ENCODE data around the gene SLC4A5. TPM values are rescaled to one million over a fixed set of nuclear protein-coding genes. Genes with fewer than 3 reads are reported as not detected.
A peak's percentile ranks its signal among the peaks of the same experiment; 100 is the strongest.
"Not testable (repeated sequence)": the region's sequence is repeated elsewhere in the genome, so short reads cannot be mapped to it uniquely, and the experiment has no call there.

The SLC4A5 gene
- total RNA-seq, 2 experiments from 2014 or later: 0.42 to 2.6 TPM

- DNase-seq (no peak), ATAC-seq (no peak)
- no peak overlapping the region for H3K4me3 Mint-ChIP-seq
- no peak overlapping the region for H3K27ac Mint-ChIP-seq
- H3K4me1 Mint-ChIP-seq: peaks cover 11% of the 10 kb centered on the region
- H3K9me3 Mint-ChIP-seq (ENCODE audit: low read depth): no peaks in the 10 kb centered on the region
- no peaks in the 10 kb centered on the region for H3K36me3 Mint-ChIP-seq
- CTCF ChIA-PET: interaction anchor here (2.7 kb wide), 1 partner anchor 11 kb away, joined by 8 read pairs; no protein-coding TSS in a partner anchor
- H3K27me3 Mint-ChIP-seq: no peaks in the 10 kb centered on the region
Measured at GRCh38 chr2:74226648-74227213, 116.5 kb downstream of the SLC4A5 start.

DNA sequence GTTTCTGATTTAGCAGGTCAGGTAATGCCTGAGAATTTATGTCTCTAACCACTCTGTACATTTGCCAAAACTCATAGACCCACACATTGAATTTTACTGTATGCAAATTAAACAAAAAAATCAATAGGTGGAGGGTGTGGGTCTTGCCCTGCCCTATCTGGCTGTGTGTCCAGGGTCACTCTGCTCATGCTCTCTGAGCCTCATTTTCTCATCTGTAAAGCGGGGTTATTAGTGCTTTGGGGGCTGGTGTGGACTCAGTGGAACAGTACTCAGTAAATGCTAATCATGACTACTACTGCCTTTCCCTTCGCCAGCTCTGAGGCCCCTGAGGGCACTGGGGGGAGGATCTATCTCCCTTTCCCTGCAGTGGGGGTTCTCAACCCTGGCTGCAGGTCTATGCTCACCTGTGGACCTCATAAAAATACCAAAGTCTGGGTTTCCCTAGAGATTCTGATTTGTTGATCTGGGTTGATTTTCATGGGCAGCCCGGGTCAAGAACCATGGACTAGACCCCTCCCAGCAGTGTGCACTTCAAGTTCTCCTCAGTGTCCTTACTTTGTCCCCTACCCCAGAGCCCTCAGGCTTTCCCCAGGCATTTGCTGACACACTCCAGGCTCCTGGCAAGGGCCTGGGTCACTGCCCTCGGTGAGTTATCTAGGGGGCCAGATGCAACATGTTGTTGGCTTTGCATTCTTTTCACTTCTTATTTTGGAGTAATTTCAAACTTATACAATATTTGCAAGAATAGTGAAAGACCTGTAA, 117.3 kb downstream of the SLC4A5 start:
- no peak for ATAC-seq
- CTCF ChIA-PET: interaction anchor here (2.7 kb wide), 1 partner anchor 10 kb away, joined by 8 read pairs; no protein-coding TSS in a partner anchor

DNA sequence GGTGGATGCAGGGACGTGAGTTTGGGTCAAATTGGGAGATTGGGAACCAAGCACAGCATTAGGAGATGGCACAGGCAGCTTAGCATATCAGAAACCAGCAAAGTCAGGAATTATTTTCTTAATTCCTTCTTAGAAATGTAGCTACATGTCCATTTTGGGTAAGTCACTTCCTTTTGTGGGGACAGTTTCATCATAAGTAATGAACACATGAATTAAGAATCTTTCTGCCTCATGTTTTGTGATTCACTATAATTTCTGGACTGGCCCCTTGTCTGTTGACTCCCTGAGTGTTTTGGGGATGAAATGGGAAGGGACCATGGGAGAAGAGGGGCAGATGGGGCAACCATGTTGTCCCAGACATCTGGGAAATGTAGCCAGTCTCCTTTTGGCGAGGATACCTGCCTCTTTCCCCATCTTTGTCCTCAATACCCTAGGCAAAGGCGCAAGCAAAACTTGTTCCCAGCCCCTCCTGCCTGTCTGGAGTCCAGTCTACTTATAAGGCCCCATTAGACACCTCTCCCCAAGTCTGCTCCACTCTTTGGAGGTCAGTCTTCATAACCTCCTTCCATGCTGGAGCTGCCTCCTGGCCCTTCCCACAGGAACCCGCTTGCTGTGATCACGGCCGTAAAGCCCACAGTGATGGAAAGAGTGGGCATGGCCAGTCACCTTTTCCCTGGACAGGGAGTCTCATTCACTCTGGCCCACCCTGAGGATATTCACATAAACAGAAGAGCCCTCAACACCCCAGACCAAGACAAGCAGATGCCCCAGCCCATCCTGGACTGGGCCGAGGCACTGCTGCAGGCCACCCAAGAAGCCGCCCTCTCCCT, 119.1 kb downstream of the SLC4A5 start:
- no peak for ATAC-seq
- CTCF ChIA-PET: no interaction called here
- Mint-ChIP-seq H3K27ac (peak overlapping the region; percentile 49), H3K36me3 (peaks cover 7% of the 10 kb centered on the region), H3K4me3 (no peak overlapping the region), H3K4me1 (peaks cover 11% of the 10 kb centered on the region), H3K9me3 (ENCODE audit: low read depth) (no peaks in the 10 kb centered on the region), H3K27me3 (no peaks in the 10 kb centered on the region)
- DNase-seq: no peak

More for the DNA sequence above, 117.3 kb downstream of the SLC4A5 start:
- Mint-ChIP-seq H3K9me3 (ENCODE audit: low read depth) (no peaks in the 10 kb centered on the region), H3K27me3 (no peaks in the 10 kb centered on the region), H3K27ac (no peak overlapping the region), H3K4me3 (no peak overlapping the region), H3K36me3 (no peaks in the 10 kb centered on the region), H3K4me1 (peaks cover 11% of the 10 kb centered on the region)
- no peak for DNase-seq

- DNase-seq: no peak
- no peak overlapping the region for H3K4me3 Mint-ChIP-seq
- CTCF ChIA-PET: interaction anchor here (1.2 kb wide), 1 partner anchor 113 kb away, joined by 3 read pairs; no protein-coding TSS in a partner anchor
- H3K9me3 Mint-ChIP-seq (ENCODE audit: low read depth): no peaks in the 10 kb centered on the region
- peaks cover 13% of the 10 kb centered on the region for H3K36me3 Mint-ChIP-seq
- H3K4me1 Mint-ChIP-seq: peaks cover 11% of the 10 kb centered on the region
- H3K27me3 Mint-ChIP-seq: no peaks in the 10 kb centered on the region
- no peak overlapping the region for H3K27ac Mint-ChIP-seq
- no peak for ATAC-seq
Measured at GRCh38 chr2:74222300-74222650, 120.9 kb downstream of the SLC4A5 start.

GRCh38 chr2:74221604-74222299, 121.5 kb downstream of the SLC4A5 start:
- DNase-seq: no peak
- Mint-ChIP-seq H3K36me3 (peaks cover 16% of the 10 kb centered on the region), H3K4me1 (peaks cover 11% of the 10 kb centered on the region), H3K9me3 (ENCODE audit: low read depth) (no peaks in the 10 kb centered on the region), H3K27ac (no peak overlapping the region), H3K27me3 (no peaks in the 10 kb centered on the region), H3K4me3 (no peak overlapping the region)
- CTCF ChIA-PET: interaction anchor here (1.2 kb wide), 1 partner anchor 113 kb away, joined by 3 read pairs; no protein-coding TSS in a partner anchor
- no peak for ATAC-seq

DNA sequence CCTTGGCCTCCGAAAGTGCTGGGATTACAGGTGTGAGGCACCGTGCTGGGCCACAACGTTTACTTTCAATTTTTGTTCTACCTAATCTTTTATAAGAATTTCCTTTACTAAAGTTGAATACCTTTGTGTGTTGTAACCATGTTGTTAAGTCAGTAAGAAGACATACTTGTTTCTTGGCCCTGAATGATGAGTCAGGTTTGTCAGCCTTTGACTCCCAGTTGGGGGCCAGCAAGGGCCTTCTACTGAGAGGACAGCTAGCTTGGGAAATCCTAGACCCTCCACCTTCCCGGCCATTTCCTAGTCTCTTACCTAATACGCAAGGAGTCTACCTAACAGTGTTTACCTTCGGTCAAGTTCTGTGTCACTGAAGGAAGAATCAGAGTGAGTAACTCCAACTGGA, 122.1 kb downstream of the SLC4A5 start:
- Mint-ChIP-seq H3K4me3 (no peak overlapping the region), H3K9me3 (ENCODE audit: low read depth) (no peaks in the 10 kb centered on the region), H3K36me3 (peaks cover 21% of the 10 kb centered on the region), H3K27ac (no peak overlapping the region), H3K27me3 (no peaks in the 10 kb centered on the region), H3K4me1 (peaks cover 11% of the 10 kb centered on the region)
- DNase-seq (no peak), ATAC-seq (no peak)
- CTCF ChIA-PET: interaction anchor here (1.2 kb wide), 1 partner anchor 114 kb away, joined by 3 read pairs; no protein-coding TSS in a partner anchor

DNA sequence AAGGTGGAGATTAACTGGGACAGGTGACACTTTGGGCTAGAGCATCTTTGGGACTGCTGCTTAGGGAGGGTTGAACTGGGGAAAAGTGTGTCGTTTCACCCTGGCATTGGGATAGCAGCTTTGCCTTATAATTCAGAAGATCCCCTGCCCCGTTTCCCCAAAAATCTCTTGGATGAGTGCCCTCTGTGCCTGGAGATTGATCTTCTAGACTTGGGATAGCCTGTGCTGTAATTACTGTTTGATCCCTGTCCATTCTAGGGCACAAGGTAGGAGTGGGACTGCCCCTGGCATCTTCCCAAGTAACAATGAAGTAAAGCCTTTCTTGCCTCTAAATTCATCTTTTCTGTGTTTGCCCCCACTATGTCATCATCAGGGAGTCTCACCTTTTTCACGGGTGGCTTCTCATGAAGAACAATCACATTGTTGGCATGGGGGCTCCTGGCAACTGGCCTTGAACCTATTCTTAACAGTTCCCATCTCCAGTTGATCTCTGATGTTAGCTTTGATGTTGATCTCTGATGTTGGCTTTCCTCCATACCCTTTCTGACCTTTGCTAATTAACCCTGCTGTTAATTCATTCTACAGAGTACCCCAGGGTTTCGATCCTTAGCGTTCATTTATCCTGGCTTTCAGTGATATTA, 123.2 kb downstream of the SLC4A5 start:
- ATAC-seq (no peak), DNase-seq (no peak)
- CTCF ChIA-PET: no interaction called here
- H3K27ac Mint-ChIP-seq: peak overlapping the region; percentile 35
- no peaks in the 10 kb centered on the region for H3K9me3 Mint-ChIP-seq (ENCODE audit: low read depth)
- peaks cover 27% of the 10 kb centered on the region for H3K36me3 Mint-ChIP-seq
- no peaks in the 10 kb centered on the region for H3K27me3 Mint-ChIP-seq
- peaks cover 11% of the 10 kb centered on the region for H3K4me1 Mint-ChIP-seq
- H3K4me3 Mint-ChIP-seq: no peak overlapping the region

DNA sequence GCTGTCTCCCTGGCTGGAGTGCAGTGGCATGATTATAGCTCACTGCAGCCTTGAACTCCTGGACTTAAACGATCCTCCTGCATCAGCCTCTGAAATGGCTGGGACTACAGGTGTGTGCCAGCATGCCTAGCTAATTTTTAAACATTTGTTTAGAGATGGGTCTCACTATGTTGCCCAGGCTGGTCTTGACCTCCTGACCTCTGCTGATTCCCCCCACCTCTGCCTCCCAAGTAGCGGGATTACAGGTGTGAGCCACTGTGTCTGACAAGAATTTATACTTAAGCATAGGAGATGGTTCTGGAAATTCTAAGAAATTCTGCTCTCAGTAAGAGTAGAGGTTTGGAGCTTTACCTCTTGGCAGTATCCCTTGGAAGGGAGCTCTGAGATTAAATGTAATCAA, 126.6 kb downstream of the SLC4A5 start:
- ATAC-seq: no peak
- H3K27ac Mint-ChIP-seq: no peak overlapping the region
- H3K4me3 Mint-ChIP-seq: no peak overlapping the region
- peaks cover 47% of the 10 kb centered on the region for H3K36me3 Mint-ChIP-seq
- CTCF ChIA-PET: interaction anchor here (1.5 to 2.2 kb wide), 3 partner anchors 11 to 56 kb away, joined by 3 to 10 read pairs (median 8); partner anchors contain the start of gene MTHFD2
- no peaks in the 10 kb centered on the region for H3K9me3 Mint-ChIP-seq (ENCODE audit: low read depth)
- H3K27me3 Mint-ChIP-seq: no peaks in the 10 kb centered on the region
- H3K4me1 Mint-ChIP-seq: peaks cover under 1% of the 10 kb centered on the region
- no peak for DNase-seq

DNA sequence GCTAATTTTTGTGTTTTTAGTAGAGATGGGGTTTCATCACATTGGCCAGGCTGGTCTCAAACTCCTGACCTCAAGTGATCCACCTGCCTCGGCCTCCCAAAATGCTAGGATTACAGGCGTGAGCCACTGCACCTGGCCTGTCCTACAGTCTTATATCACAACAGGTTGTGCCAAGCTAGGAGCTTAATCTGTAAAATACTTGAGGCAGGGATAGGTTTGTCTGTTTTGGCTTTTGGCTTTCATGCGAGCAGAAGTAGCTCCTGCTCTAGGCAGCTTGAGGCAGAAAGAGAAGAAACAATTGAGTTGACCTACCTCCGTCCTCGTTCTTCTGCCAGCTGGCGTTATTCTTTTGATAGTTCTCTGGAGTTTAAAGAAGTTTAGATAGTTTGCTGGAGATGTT, 127.4 kb downstream of the SLC4A5 start:
- H3K9me3 Mint-ChIP-seq (ENCODE audit: low read depth); H3K27ac Mint-ChIP-seq; ATAC-seq; H3K27me3 Mint-ChIP-seq; H3K4me1 Mint-ChIP-seq; DNase-seq; H3K4me3 Mint-ChIP-seq: not testable (repeated sequence)
- H3K36me3 Mint-ChIP-seq: peaks cover 53% of the 10 kb centered on the region
- CTCF ChIA-PET: interaction anchor here (1.3 to 2.2 kb wide), 5 partner anchors 11 to 119 kb away, joined by 3 to 10 read pairs (median 6); partner anchors contain the start of gene MTHFD2

GRCh38 chr2:74212702-74213410, 130.4 kb downstream of the SLC4A5 start:
- Mint-ChIP-seq H3K27me3 (no peaks in the 10 kb centered on the region), H3K4me3 (no peak overlapping the region), H3K9me3 (ENCODE audit: low read depth) (no peaks in the 10 kb centered on the region), H3K4me1 (peaks cover 17% of the 10 kb centered on the region), H3K36me3 (peaks cover 63% of the 10 kb centered on the region), H3K27ac (no peak overlapping the region)
- no peak for DNase-seq
- CTCF ChIA-PET: interaction anchor here (0.5 to 1.5 kb wide), 2 partner anchors 13 to 239 kb away, joined by 3 to 7 read pairs; no protein-coding TSS in a partner anchor
- no peak for ATAC-seq

DNA sequence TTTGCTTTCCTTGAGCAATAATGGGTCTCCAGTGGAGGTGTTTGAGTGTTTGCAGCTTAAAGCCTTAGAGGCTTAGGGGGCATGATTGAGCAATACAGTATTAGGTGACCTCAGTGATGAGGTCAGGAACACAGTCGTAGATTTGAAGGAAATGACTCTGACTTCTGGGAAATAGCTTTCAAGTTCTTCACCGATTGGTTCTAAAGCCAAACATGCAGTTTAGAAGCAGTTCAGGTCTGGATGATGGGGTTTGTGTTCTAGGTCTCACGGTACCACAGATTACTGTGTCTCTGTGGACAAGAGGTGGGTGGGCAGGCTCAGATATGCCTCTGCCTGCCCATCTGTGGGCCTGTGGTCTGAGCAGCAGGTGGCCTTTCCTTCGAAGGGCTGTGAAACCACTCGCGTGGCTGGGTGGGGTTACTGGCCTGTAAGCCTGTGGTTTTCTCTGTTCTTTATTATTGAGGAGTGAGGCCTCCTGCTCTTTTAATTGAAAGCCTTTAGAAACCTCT, 137.0 kb downstream of the SLC4A5 start:
- Mint-ChIP-seq H3K27ac (peak overlapping the region; percentile 94), H3K4me3 (peak overlapping the region; percentile 65), H3K9me3 (ENCODE audit: low read depth) (no peaks in the 10 kb centered on the region), H3K27me3 (no peaks in the 10 kb centered on the region), H3K4me1 (peaks cover 73% of the 10 kb centered on the region), H3K36me3 (peaks cover 68% of the 10 kb centered on the region)
- ATAC-seq: peak; percentile 86
- DNase-seq: peak; percentile 85
- CTCF ChIA-PET: interaction anchor here (1.1 to 3.2 kb wide), 9 partner anchors 9 to 379 kb away, joined by 3 to 26 read pairs (median 4); partner anchors contain the start of genes BOLA3 and MOB1A

Measured in activated CD8-positive, alpha-beta memory T cell treated with anti-CD3 and anti-CD28 coated beads, Interleukin-2, amount 10 ng/mL, durations not matched to agents 7 days and 5 days (primary cell).